Activated CD4-positive, alpha-beta T cell treated with anti-CD3 and anti-CD28 coated beads, Interleukin-2, amount 10 ng/mL, durations not matched to agents 7 days and 5 days (primary cell): ENCODE data around the gene PRDM1. TPM values are rescaled to one million over a fixed set of nuclear protein-coding genes. Genes with fewer than 3 reads are reported as not detected.

ENCODE experiments used
- CTCF ChIA-PET: fragments of 350-600 bp; sonication (Branson Sonifier 250); formaldehyde crosslinking; loops from one replicate; lab custom pipeline; 2021; ENCODE audit warnings: antibody characterized with exemption; lab: Charles Lee
- POLR2A ChIA-PET: fragments of 350-600 bp; sonication (Branson Sonifier 250); formaldehyde crosslinking; loops from one replicate; lab custom pipeline; 2021; ENCODE audit warnings: antibody characterized with exemption; lab: Charles Lee
- DNase-seq: peaks from one replicate; pipeline ENCODE4 v3.0.0-alpha.2; 2020
- H3K27ac Mint-ChIP-seq: one replicate; pipeline ENCODE4 v1.8.0; 2021; ENCODE audit warnings: mild to moderate bottlenecking, moderate library complexity, mixed read lengths
- H3K27me3 Mint-ChIP-seq: one replicate; pipeline ENCODE4 v1.8.0; 2021; ENCODE audit warnings: mixed read lengths
- H3K36me3 Mint-ChIP-seq: one replicate; pipeline ENCODE4 v1.8.0; 2021; ENCODE audit warnings: low read depth, mixed read lengths
- H3K4me1 Mint-ChIP-seq: one replicate; pipeline ENCODE4 v1.8.0; 2021; ENCODE audit warnings: mixed read lengths
- H3K4me3 Mint-ChIP-seq: one replicate; pipeline ENCODE4 v1.8.0; 2021; ENCODE audit warnings: mild to moderate bottlenecking, moderate library complexity, mixed read lengths
- H3K9me3 Mint-ChIP-seq: one replicate; pipeline ENCODE4 v1.8.0; 2021; ENCODE audit warnings: mixed read lengths
- total RNA-seq, 2 experiments: library from RNA; stranded (reverse); gene quantifications; one replicate each; pipeline ENCODE4 v1.2.3, GENCODE V29; 2021

Gene PRDM1
- 10 to 100 TPM; 27.1 to 30.8 TPM for total RNA-seq

- DNase-seq, result peak; percentile 81
- H3K4me3 Mint-ChIP-seq, result peak within 1 kb of the TSS; percentile 80
- H3K4me1 Mint-ChIP-seq, result peaks cover 88% of the 10 kb centered on the region
- CTCF ChIA-PET, result interaction anchor here (0.7 to 2.8 kb wide), 21 partner anchors 9 to 629 kb away, joined by 3 to 13 read pairs (median 5); no protein-coding TSS in a partner anchor
- peak within 1 kb of the TSS; percentile 72 for H3K27ac Mint-ChIP-seq
- peaks cover 42% of the 10 kb centered on the region for H3K36me3 Mint-ChIP-seq
- no peaks in the 10 kb centered on the region for H3K9me3 Mint-ChIP-seq
- H3K27me3 Mint-ChIP-seq, result peaks cover 36% of the 10 kb centered on the region
- POLR2A ChIA-PET, result interaction anchor here (0.8 to 1.4 kb wide), 5 partner anchors 11 to 186 kb away, joined by 3 to 4 read pairs (median 4); no protein-coding TSS in a partner anchor
Measured at GRCh38 chr6:106085984-106086813, at the start of gene PRDM1. TSS of gene PRDM1 (plus strand) at chr6:106086336. CDS start at chr6:106086554, 218 bp downstream.

GRCh38 chr6:106037060-106037459 lies 49.1 kb upstream of the PRDM1 start:
- Mint-ChIP-seq H3K4me1 (peaks cover 7% of the 10 kb centered on the region), H3K9me3 (peaks cover 24% of the 10 kb centered on the region), H3K27me3 (no peaks in the 10 kb centered on the region), H3K4me3 (no peak overlapping the region), H3K36me3 (peaks cover 13% of the 10 kb centered on the region), H3K27ac (no peak overlapping the region)
- DNase-seq, result no peak
- CTCF ChIA-PET, result interaction anchor here (0.9 to 1.0 kb wide), 2 partner anchors 10 to 13 kb away, joined by 3 read pairs; no protein-coding TSS in a partner anchor
- POLR2A ChIA-PET, result no interaction called here

- CTCF ChIA-PET, result interaction anchor here (0.6 to 1.7 kb wide), 9 partner anchors 10 to 1074 kb away, joined by 3 to 5 read pairs (median 3); partner anchors contain the start of gene PRDM1
Measured at GRCh38 chr6:106039897-106040592, 46.1 kb upstream of the PRDM1 start.

DNA sequence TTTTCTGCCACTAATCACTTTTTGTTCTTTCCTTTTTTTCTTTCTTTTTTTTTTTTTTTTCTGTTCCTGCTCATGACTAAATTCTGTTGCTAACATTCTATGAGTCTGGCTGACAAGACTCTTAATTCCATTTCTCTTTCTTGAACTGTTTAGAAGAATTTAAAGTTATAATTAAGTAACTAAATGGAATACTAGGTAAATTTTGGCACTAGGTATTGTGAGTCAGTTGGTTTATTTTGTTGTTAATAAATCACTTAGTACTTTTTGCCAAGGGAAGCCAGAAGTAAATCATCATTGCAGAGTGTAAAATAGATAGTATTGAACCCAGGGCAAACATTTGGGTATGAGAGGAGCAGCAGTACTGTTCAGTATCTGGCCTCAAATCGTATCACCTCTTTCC lies 42.0 kb upstream of the PRDM1 start:
- Mint-ChIP-seq H3K4me1 (peaks cover under 1% of the 10 kb centered on the region), H3K4me3 (no peak overlapping the region), H3K36me3 (no peaks in the 10 kb centered on the region), H3K9me3 (peaks cover 2% of the 10 kb centered on the region), H3K27ac (no peak overlapping the region), H3K27me3 (peaks cover 4% of the 10 kb centered on the region)
- POLR2A ChIA-PET, result no interaction called here
- no peak for DNase-seq
- CTCF ChIA-PET, result interaction anchor here (1.0 to 2.2 kb wide), 2 partner anchors 12 to 53 kb away, joined by 3 to 11 read pairs; no protein-coding TSS in a partner anchor

More at GRCh38 chr6:106039897-106040592, 46.1 kb upstream of the PRDM1 start:
- Mint-ChIP-seq H3K36me3 (peaks cover 13% of the 10 kb centered on the region), H3K4me1 (peaks cover 7% of the 10 kb centered on the region), H3K27me3 (peaks cover 4% of the 10 kb centered on the region), H3K9me3 (peaks cover 24% of the 10 kb centered on the region), H3K4me3 (no peak overlapping the region), H3K27ac (no peak overlapping the region)
- POLR2A ChIA-PET, result no interaction called here
- no peak for DNase-seq

DNA sequence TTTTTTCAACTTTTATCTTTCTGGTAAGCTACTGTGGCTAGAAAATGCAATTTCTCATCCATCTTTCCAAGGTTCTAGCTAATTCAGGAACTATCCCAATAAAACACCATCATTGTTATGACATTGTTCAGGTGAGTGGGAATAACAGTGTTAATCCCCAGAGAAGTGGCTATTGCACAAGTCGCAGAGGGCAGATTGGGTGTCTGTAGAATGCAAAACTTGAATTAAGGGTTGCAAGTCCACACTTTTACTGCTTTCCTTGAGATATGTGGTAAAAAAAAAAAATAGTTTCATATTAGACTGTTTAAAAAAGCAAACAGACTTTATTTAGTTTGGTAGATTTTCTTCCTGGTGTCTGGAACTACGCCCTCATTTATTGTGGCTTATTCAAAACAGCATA lies 41.1 kb upstream of the PRDM1 start:
- Mint-ChIP-seq H3K27me3 (peaks cover 6% of the 10 kb centered on the region), H3K4me3 (no peak overlapping the region), H3K9me3 (no peaks in the 10 kb centered on the region), H3K4me1 (peaks cover 6% of the 10 kb centered on the region), H3K27ac (no peak overlapping the region), H3K36me3 (no peaks in the 10 kb centered on the region)
- CTCF ChIA-PET, result interaction anchor here (0.6 kb wide), 1 partner anchor 552 kb away, joined by 4 read pairs; no protein-coding TSS in a partner anchor
- POLR2A ChIA-PET, result no interaction called here
- no peak for DNase-seq

- POLR2A ChIA-PET, result no interaction called here
- CTCF ChIA-PET, result interaction anchor here (1.1 to 1.4 kb wide), 3 partner anchors 8 to 17 kb away, joined by 3 to 4 read pairs (median 3); no protein-coding TSS in a partner anchor
- Mint-ChIP-seq H3K27ac (no peak overlapping the region), H3K36me3 (no peaks in the 10 kb centered on the region), H3K9me3 (no peaks in the 10 kb centered on the region), H3K4me3 (no peak overlapping the region), H3K4me1 (peaks cover 14% of the 10 kb centered on the region), H3K27me3 (peaks cover 6% of the 10 kb centered on the region)
- DNase-seq, result no peak
Measured at GRCh38 chr6:106046116-106046853, 39.9 kb upstream of the PRDM1 start.

DNA sequence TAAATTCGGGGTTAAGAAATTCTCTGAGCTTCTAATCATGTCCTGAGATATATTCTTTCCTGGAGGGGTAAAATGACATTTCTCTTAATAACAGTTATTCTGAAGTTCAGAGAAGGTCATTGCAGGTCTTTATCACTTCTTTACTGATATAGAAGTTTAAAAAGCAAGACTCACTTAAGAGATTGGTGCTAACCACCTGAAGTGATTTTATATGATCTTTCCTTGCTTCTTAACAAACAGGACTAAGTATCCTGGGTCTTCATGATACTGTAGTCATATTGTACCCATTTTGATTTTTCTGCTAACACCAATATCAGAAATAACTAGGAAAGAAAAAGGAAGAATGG lies 39.3 kb upstream of the PRDM1 start:
- POLR2A ChIA-PET, result no interaction called here
- no peak overlapping the region for H3K27ac Mint-ChIP-seq

GRCh38 chr6:106048336-106048735 lies 37.8 kb upstream of the PRDM1 start:
- H3K36me3 Mint-ChIP-seq, result no peaks in the 10 kb centered on the region
- no peak for DNase-seq
- no peaks in the 10 kb centered on the region for H3K9me3 Mint-ChIP-seq
- ChIA-PET POLR2A (interaction anchor here (0.6 to 0.7 kb wide), 2 partner anchors 288 to 1585 kb away, joined by 3 to 4 read pairs; no protein-coding TSS in a partner anchor), CTCF (interaction anchor here (0.8 to 1.3 kb wide), 5 partner anchors 8 to 312 kb away, joined by 3 read pairs; no protein-coding TSS in a partner anchor)
- H3K4me1 Mint-ChIP-seq, result peaks cover 17% of the 10 kb centered on the region
- no peak overlapping the region for H3K4me3 Mint-ChIP-seq
- H3K27me3 Mint-ChIP-seq, result peaks cover 6% of the 10 kb centered on the region
- no peak overlapping the region for H3K27ac Mint-ChIP-seq

More for the DNA sequence above, 39.3 kb upstream of the PRDM1 start:
- Mint-ChIP-seq H3K4me3 (no peak overlapping the region), H3K4me1 (peaks cover 17% of the 10 kb centered on the region), H3K9me3 (no peaks in the 10 kb centered on the region), H3K36me3 (no peaks in the 10 kb centered on the region), H3K27me3 (peaks cover 6% of the 10 kb centered on the region)
- CTCF ChIA-PET, result interaction anchor here (1.0 to 1.4 kb wide), 4 partner anchors 8 to 39 kb away, joined by 3 to 4 read pairs (median 3); partner anchors contain the start of gene PRDM1
- no peak for DNase-seq

DNA sequence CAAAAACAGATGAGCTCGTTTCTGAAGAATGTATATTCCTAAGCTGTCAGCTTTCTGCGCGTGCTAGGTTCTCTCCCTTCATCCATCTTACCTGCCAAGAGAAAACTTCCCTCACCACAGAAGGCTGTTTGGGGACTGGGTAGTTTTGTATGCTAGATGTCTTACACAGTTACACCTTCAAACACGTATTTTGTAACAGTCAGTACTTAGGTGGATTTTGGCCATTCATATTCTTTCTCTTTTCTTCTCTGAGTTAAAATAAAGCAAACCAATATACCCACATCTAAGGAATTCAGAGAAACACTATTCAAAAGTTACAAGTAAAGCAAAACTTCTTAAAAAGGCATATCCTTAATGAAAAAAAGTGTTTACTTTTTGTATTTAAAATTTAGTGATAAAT lies 35.6 kb upstream of the PRDM1 start:
- H3K9me3 Mint-ChIP-seq, result peaks cover 2% of the 10 kb centered on the region
- H3K4me1 Mint-ChIP-seq, result peaks cover 22% of the 10 kb centered on the region
- DNase-seq, result no peak
- H3K27me3 Mint-ChIP-seq, result peaks cover 4% of the 10 kb centered on the region
- ChIA-PET CTCF (no interaction called here), POLR2A (interaction anchor here (0.7 kb wide), 1 partner anchor 68 kb away, joined by 10 read pairs; no protein-coding TSS in a partner anchor)
- no peak overlapping the region for H3K4me3 Mint-ChIP-seq
- H3K36me3 Mint-ChIP-seq, result no peaks in the 10 kb centered on the region
- no peak overlapping the region for H3K27ac Mint-ChIP-seq

DNA sequence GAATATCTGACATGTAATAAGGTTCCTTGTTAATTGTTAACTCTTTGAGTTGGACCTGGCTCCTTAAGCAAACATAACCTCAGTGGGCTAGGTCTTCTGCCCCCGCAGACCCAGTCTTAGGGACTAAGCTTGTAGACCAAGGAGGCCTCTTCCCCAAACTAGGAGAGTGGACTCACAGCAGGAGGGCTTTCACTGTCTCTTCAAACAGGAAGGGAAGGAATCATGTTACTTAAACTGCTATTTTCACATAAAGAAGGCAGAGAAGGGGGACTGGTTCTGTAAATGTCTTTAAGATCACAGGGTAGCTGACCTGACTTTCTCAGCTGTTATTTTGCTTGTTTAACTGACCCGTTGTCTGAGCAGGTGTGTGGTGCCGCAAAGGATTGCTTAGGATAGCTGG lies 34.9 kb upstream of the PRDM1 start:
- ChIA-PET POLR2A (no interaction called here), CTCF (no interaction called here)
- H3K27me3 Mint-ChIP-seq, result peaks cover 4% of the 10 kb centered on the region
- H3K4me1 Mint-ChIP-seq, result peaks cover 28% of the 10 kb centered on the region
- no peak overlapping the region for H3K4me3 Mint-ChIP-seq
- H3K9me3 Mint-ChIP-seq, result peaks cover 2% of the 10 kb centered on the region
- no peak for DNase-seq
- H3K36me3 Mint-ChIP-seq, result no peaks in the 10 kb centered on the region
- no peak overlapping the region for H3K27ac Mint-ChIP-seq

DNA sequence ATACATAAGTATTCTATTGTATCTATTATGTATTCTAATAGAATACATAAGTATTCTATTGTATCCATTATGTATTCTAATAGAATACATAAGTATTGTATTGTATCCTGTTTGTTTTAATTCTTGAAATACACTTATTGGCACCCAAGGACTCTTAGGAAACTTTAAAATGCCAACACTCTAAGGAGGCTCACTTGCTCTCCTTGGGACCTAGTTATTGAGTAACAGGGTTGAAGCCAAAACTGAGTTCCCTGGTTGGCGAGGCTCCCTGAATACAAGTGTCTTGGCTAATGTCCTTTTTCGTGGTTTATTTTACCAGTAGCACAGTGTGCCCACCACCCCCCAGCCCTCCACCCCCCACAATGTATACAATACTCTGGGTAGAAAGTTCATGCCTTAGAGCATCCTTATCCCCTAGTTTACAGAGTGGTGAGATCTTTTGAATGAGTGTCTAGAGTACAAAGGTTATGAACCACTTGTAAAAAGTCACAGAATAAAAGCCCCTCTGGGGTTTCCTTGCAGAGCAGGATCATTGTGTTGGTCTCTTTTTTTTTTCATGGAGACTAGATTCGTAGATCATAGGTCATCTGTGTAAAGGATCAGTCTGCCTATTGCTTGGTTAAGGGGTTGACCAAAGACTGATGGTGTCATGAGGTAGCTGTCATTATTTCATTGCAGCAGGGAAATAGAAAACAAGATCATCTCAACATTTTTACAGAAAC lies 32.5 kb upstream of the PRDM1 start:
- Mint-ChIP-seq H3K27me3 (peaks cover 4% of the 10 kb centered on the region), H3K4me3 (no peak overlapping the region), H3K4me1 (peaks cover 42% of the 10 kb centered on the region), H3K27ac (no peak overlapping the region), H3K36me3 (no peaks in the 10 kb centered on the region), H3K9me3 (peaks cover 2% of the 10 kb centered on the region)
- DNase-seq, result no peak
- ChIA-PET CTCF (interaction anchor here (1.8 kb wide), 1 partner anchor 7 kb away, joined by 4 read pairs; no protein-coding TSS in a partner anchor), POLR2A (no interaction called here)
